Psoas muscle (tissue), 8 donors: ENCODE measurements around the gene EIF3L. TPM values are rescaled to one million over a fixed set of nuclear protein-coding genes. Genes with fewer than 3 reads are reported as not detected.

Source experiments
- ATAC-seq, 4 donors: fragments of 200-7000 bp; cut with Tn5 transposase; one replicate each; pipeline ENCODE4 v1.9.1; 2020; ENCODE audit warnings: moderate library complexity in 3 of 4, mild to moderate bottlenecking in 2 of 4
- DNase-seq, 2 donors: peaks; one replicate each; pipeline ENCODE4 v3.0.0-alpha.2; 2020
- H3K27ac ChIP-seq: fragments of 200-600 bp; one replicate; pipeline ENCODE4 v1.8.0; 2022
- H3K27me3 ChIP-seq, 3 donors: fragments of 200-600 bp in 1 of 3; one replicate each; pipeline versions ENCODE4 v1.6.1 to v1.8.0; 2013 to 2022; ENCODE audit warnings: low read length in 2 of 3, mild to moderate bottlenecking in 2 of 3, moderate library complexity in 1 of 3; ENCODE audit not compliant: insufficient read depth in 3 of 3
- H3K36me3 ChIP-seq, 2 donors: fragments of 200-600 bp in 1 of 2; one replicate each; pipeline versions ENCODE4 v1.6.1 to v1.8.0; 2013 to 2022; ENCODE audit warnings: low read depth in 1 of 2, mild to moderate bottlenecking in 1 of 2, moderate library complexity in 1 of 2; ENCODE audit not compliant: insufficient read depth in 1 of 2
- H3K4me1 ChIP-seq: fragments of 200-600 bp; one replicate; pipeline ENCODE4 v1.8.0; 2022
- H3K4me3 ChIP-seq: fragments of 200-600 bp; one replicate; pipeline ENCODE4 v1.8.0; 2022; ENCODE audit warnings: mild to moderate bottlenecking
- H3K9me3 ChIP-seq: fragments of 200-600 bp; one replicate; pipeline ENCODE4 v1.8.0; 2022
- CTCF ChIP-seq: fragments of 200-600 bp; IDR thresholded peaks from one replicate; pipeline ENCODE4 v1.8.0; 2022; ENCODE audit warnings: antibody characterized with exemption
- WGBS, 3 donors: extraction: QIAGEN DNeasy Blood & Tissue Kit; methylation state at CpG; one replicate each; pipeline versions ENCODE4 v1.1.6 to v1.1.7; 2013; 5-methylcytosine and 5-hydroxymethylcytosine counted together
- intact Hi-C, 2 donors: fragments of 100-400 bp; cut with DNase I; formaldehyde crosslinking; loops; one replicate each; pipeline versions ENCODE4 v1.11.0 to v1.14.2; 2022
- polyA plus RNA-seq, 3 donors: library from polyadenylated mRNA; stranded (reverse); fragments of 200-250 nt; gene quantifications; one replicate each; pipeline ENCODE4 v1.2.3, GENCODE V29; 2013
- total RNA-seq, 4 donors: library from RNA; stranded (reverse); fragmentation: NEBNext Ultra II Directional in 2 of 4; extraction: Animal tissue kit (Norgen Biotek cat#: 25700) in 2 of 4; gene quantifications; one replicate each; pipeline versions ENCODE4 v1.2.1 to v1.2.4, GENCODE V29; 2021 to 2023
- donor health status: healthy with polysubstance abuse.
- donor health status: DM: no; HTN: no; CAD: no; lungs with moderate emphysema.
- donor health status: Bipolar disorder and iron deficiency.
- donor health status: healthy.
- donor health status: DM: yes; HTN: yes; CAD: no.
- donor health status: DM: no; HTN: no; CAD: no.
- donor health status: DM: no; HTN: no; CAD: no.
- donor health status: DM: yes; HTN: yes; CAD: no.

Gene EIF3L
- total and polyA plus RNA-seq, 7 donors: 265 to 483 (median 369) TPM

GRCh38 chr22:37880668-37881440 lies 31.6 kb downstream of the EIF3L start:
- WGBS, 3 donors: 72 to 81% (median 73%) methylated on average over 6 of the region's 6 CpGs
- DNase-seq (no peak), ATAC-seq (no peak)
- Histone ChIP-seq H3K36me3 (peaks cover 23 to 85% of the 10 kb centered on the region in 2 donors), H3K27ac (no peak overlapping the region), H3K4me1 (no peaks in the 10 kb centered on the region), H3K9me3 (no peaks in the 10 kb centered on the region), H3K27me3 (no peaks in the 10 kb centered on the region), H3K4me3 (no peak overlapping the region)
- no peak for TF ChIP-seq CTCF
- intact Hi-C loops: no loop called here

- ATAC-seq (no peak), DNase-seq (no peak)
- intact Hi-C loops: no loop called here
- peaks cover 12 to 85% of the 10 kb centered on the region in 2 donors for H3K36me3 ChIP-seq
- TF ChIP-seq CTCF: no peak
- no peak overlapping the region for H3K4me3 ChIP-seq
- H3K27me3 ChIP-seq: no peaks in the 10 kb centered on the region
- H3K27ac ChIP-seq: no peak overlapping the region
- WGBS, 3 donors: 64 to 76% (median 70%) methylated on average over 6 of the region's 6 CpGs
- H3K4me1 ChIP-seq: no peaks in the 10 kb centered on the region
- H3K9me3 ChIP-seq: no peaks in the 10 kb centered on the region
Measured at GRCh38 chr22:37884420-37884819, 35.2 kb downstream of the EIF3L start.

- peaks cover 4% of the 10 kb centered on the region for H3K4me1 ChIP-seq
- H3K4me3 ChIP-seq: no peak overlapping the region
- no peaks in the 10 kb centered on the region for H3K9me3 ChIP-seq
- no peak for TF ChIP-seq CTCF
- intact Hi-C loops: no loop called here
- 53 to 61% (median 57%) methylated on average over 6 of the region's 6 CpGs for WGBS, 3 donors
- DNase-seq (peak in 1 of 2 donors; percentile 31), ATAC-seq (peak in 3 of 4 donors; percentile 26 to 42 (median 42))
- no peaks in the 10 kb centered on the region for H3K27me3 ChIP-seq
- H3K36me3 ChIP-seq: peaks cover 12 to 74% of the 10 kb centered on the region in 2 donors
- no peak overlapping the region for H3K27ac ChIP-seq
Measured at GRCh38 chr22:37887584-37888378, 38.6 kb downstream of the EIF3L start.

- intact Hi-C loops: loop anchor here in 1 of 2 donors (5.0 kb wide), 1 partner anchor 40 kb away; no protein-coding TSS in a partner anchor
- H3K27ac ChIP-seq: no peak overlapping the region
Measured at GRCh38 chr22:37891926-37892325, 42.7 kb downstream of the EIF3L start.

More at GRCh38 chr22:37891926-37892325, 42.7 kb downstream of the EIF3L start:
- peaks cover 8% of the 10 kb centered on the region for H3K4me1 ChIP-seq
- ATAC-seq: no peak
- WGBS, 3 donors: 72 to 81% (median 76%) methylated on average over 3 of the region's 3 CpGs
- H3K27me3 ChIP-seq: no peaks in the 10 kb centered on the region
- H3K36me3 ChIP-seq: peaks cover 12 to 49% of the 10 kb centered on the region in 2 donors
- DNase-seq: no peak
- no peaks in the 10 kb centered on the region for H3K9me3 ChIP-seq
- no peak overlapping the region for H3K4me3 ChIP-seq
- no peak for TF ChIP-seq CTCF
